K562 (cell line): Measurements from ENCODE around the gene ZNF644. TPM values are rescaled to one million over a fixed set of nuclear protein-coding genes. Genes with fewer than 3 reads are reported as not detected.

ENCODE experiments used
- ATAC-seq: fragments of 200-7000 bp; cut with Tn5 transposase; 3 replicates; pipeline ENCODE4 v1.9.1; 2020; ENCODE audit warnings: moderate library complexity
- BruUV-seq: library from RNA; stranded (reverse); fragments of 400-500 nt; replicated peaks from 2 replicates; lab custom pipeline; 2021; lab: Mats Ljungman, UMichigan
- CTCF ChIA-PET: fragments of 300-600 bp; formaldehyde crosslinking; extraction: SDS; loops from one replicate; lab custom pipeline; 2021; ENCODE audit warnings: low intra/inter-chr PET ratio; lab: Yijun Ruan, JAX
- POLR2A ChIA-PET: fragments of 300-600, 350-650 bp; sonication (Branson Sonifier 250); formaldehyde crosslinking; extraction: SDS; loops from one replicate; lab custom pipeline; 2021; ENCODE audit warnings: antibody characterized with exemption, inconsistent platforms; lab: Yijun Ruan, JAX
- DNase-seq, 4 experiments: peaks; one replicate each; pipeline versions ENCODE4 v3.0.0 to v3.0.0-alpha.2; 2011 to 2018; ENCODE audit warnings: low spot score in 3 of 4, mixed read lengths in 3 of 4; ENCODE audit errors: extremely low read depth in 1 of 4
- FAIRE-seq: peaks from 2 replicates; lab custom pipeline; 2011; peaks lifted over from hg19 to GRCh38; lab: Jason Lieb, UNC
- H2AFZ ChIP-seq: 2 replicates; pipeline ENCODE4 v1.6.0; 2011; ENCODE audit warnings: low read depth, low read length, control low read depth, inconsistent platforms
- H3K27ac ChIP-seq: fragments of 200-600 bp; 3 replicates; pipeline ENCODE4 v1.8.0; 2011; ENCODE audit warnings: low read depth, mild to moderate bottlenecking, control low read depth, inconsistent platforms, low read length, moderate library complexity, mixed read lengths; ENCODE audit errors: extremely low read depth
- H3K27me3 ChIP-seq, 2 experiments: fragments of 300-600 bp in 1 of 2; 2 replicates in 1 of 2; 3 replicates in 1 of 2; pipeline versions ENCODE4 v1.6.0 to v1.8.0; 2011; ENCODE audit warnings: inconsistent platforms in 2 of 2, low read length in 2 of 2, mild to moderate bottlenecking in 1 of 2, mixed read lengths in 1 of 2, moderate library complexity in 1 of 2; ENCODE audit not compliant: control insufficient read depth in 2 of 2, insufficient read depth in 2 of 2
- H3K36me3 ChIP-seq: fragments of 300-600 bp; 3 replicates; pipeline ENCODE4 v1.8.0; 2011; ENCODE audit warnings: mild to moderate bottlenecking, low read length, inconsistent platforms; ENCODE audit not compliant: control insufficient read depth, insufficient read depth
- H3K4me1 ChIP-seq, 2 experiments: fragments of 200-600 bp in 1 of 2; replicated peaks in 1 of 2; 2 replicates in 1 of 2; 3 replicates in 1 of 2; pipeline versions ENCODE4 v1.5.1 to v1.8.0; 2011; ENCODE audit warnings: inconsistent platforms in 2 of 2, low read length in 2 of 2, mild to moderate bottlenecking in 1 of 2, mixed read lengths in 1 of 2, moderate library complexity in 1 of 2; ENCODE audit not compliant: control insufficient read depth in 2 of 2, insufficient read depth in 2 of 2
- H3K4me2 ChIP-seq: 2 replicates; pipeline ENCODE4 v1.6.1; 2011; ENCODE audit warnings: low read length, control low read depth, inconsistent platforms, mixed read lengths; ENCODE audit not compliant: insufficient read depth
- H3K4me3 ChIP-seq: fragments of 200-600 bp; sonication (generic), shearing (Covaris generic); 2 replicates; pipeline ENCODE4 v1.5.1; 2016; ENCODE audit warnings: control low read depth, inconsistent platforms
- H3K79me2 ChIP-seq: fragments of 200-600 bp; 3 replicates; pipeline ENCODE4 v1.8.0; 2011; ENCODE audit warnings: low read length, inconsistent platforms; ENCODE audit not compliant: control insufficient read depth, insufficient read depth
- H3K9ac ChIP-seq, 2 experiments: 2 replicates each; pipeline versions ENCODE4 v1.6.0 to v1.6.1; 2011; ENCODE audit warnings: low read depth in 2 of 2, low read length in 2 of 2, control low read depth in 1 of 2, inconsistent platforms in 1 of 2, mild to moderate bottlenecking in 1 of 2, mixed read lengths in 1 of 2; ENCODE audit not compliant: insufficient read depth in 1 of 2
- H3K9me1 ChIP-seq: one replicate; pipeline ENCODE4 v1.6.0; 2011; ENCODE audit warnings: inconsistent platforms, mild to moderate bottlenecking, low read length, moderate library complexity; ENCODE audit not compliant: control insufficient read depth, insufficient read depth
- H3K9me3 ChIP-seq: replicated peaks from 2 replicates; pipeline ENCODE4 v1.5.1; 2011; ENCODE audit warnings: low read depth, low read length, inconsistent platforms; ENCODE audit not compliant: control insufficient read depth, insufficient read depth
- H4K20me1 ChIP-seq: replicated peaks from 2 replicates; pipeline ENCODE4 v1.6.1; 2011; ENCODE audit warnings: low read length, inconsistent platforms, mixed read lengths; ENCODE audit not compliant: control insufficient read depth, insufficient read depth
- CBX3 ChIP-seq, 2 experiments: IDR thresholded peaks; 1 replicate in 1 of 2; 2 replicates in 1 of 2; pipeline ENCODE4 v1.6.1; 2012; ENCODE audit warnings: inconsistent platforms in 2 of 2, low read length in 2 of 2, borderline replicate concordance in 1 of 2, control low read depth in 1 of 2
- E2F6 ChIP-seq, 2 experiments: IDR thresholded peaks; 2 replicates each; pipeline ENCODE4 v1.6.1; 2011; ENCODE audit warnings: borderline replicate concordance in 1 of 2, control low read depth in 1 of 2, low read depth in 1 of 2, low read length in 1 of 2, mild to moderate bottlenecking in 1 of 2, mixed read lengths in 1 of 2, moderate library complexity in 1 of 2; ENCODE audit not compliant: insufficient read depth in 1 of 2, insufficient read length in 1 of 2, poor library complexity in 1 of 2, severe bottlenecking in 1 of 2; ENCODE audit errors: extremely low read depth in 1 of 2
- MLX ChIP-seq, 2 experiments: fragments of 450-650 bp in 1 of 2; sonication (generic) in 1 of 2; formaldehyde crosslinking; conservative IDR thresholded peaks; 2 replicates each; pipeline versions ENCODE4 v1.4.0 to v1.8.1; 2020 to 2022; ENCODE audit warnings: mild to moderate bottlenecking in 1 of 2, missing genetic modification reagents in 1 of 2
- MXI1 ChIP-seq: IDR thresholded peaks from 2 replicates; pipeline ENCODE4 v1.6.1; 2011; ENCODE audit warnings: low read depth, mild to moderate bottlenecking, improper control_type of control experiment, low read length
- NRF1 ChIP-seq, 2 experiments: fragments of 450-650 bp; IDR thresholded peaks in 1 of 2; conservative IDR thresholded peaks in 1 of 2; 2 replicates each; pipeline ENCODE4 v1.6.1; 2014; ENCODE audit warnings: mild to moderate bottlenecking in 2 of 2
- SIN3A ChIP-seq, 2 experiments: fragments of 150-350 bp in 1 of 2; IDR thresholded peaks; 2 replicates each; pipeline ENCODE4 v1.6.1; 2011 to 2016; ENCODE audit warnings: borderline replicate concordance in 2 of 2, low read depth in 2 of 2, low read length in 2 of 2, mild to moderate bottlenecking in 2 of 2, moderate library complexity in 2 of 2; ENCODE audit not compliant: control insufficient read depth in 1 of 2
- TCFL5 ChIP-seq: fragments of 250-450 bp; sonication (Bioruptor Pico); conservative IDR thresholded peaks from 2 replicates; pipeline ENCODE4 v1.6.1; 2021; ENCODE audit warnings: mild to moderate bottlenecking, moderate library complexity, matching md5 sums
- ZBTB17 ChIP-seq: fragments of 450-650 bp; formaldehyde crosslinking; IDR thresholded peaks from 2 replicates; pipeline ENCODE4 v1.4.0; 2020; ENCODE audit warnings: mild to moderate bottlenecking
- ZNF695 ChIP-seq: fragments of 450-650 bp; formaldehyde crosslinking; IDR thresholded peaks from 2 replicates; pipeline ENCODE4 v1.4.0; 2020; ENCODE audit warnings: mild to moderate bottlenecking, moderate library complexity
- ZNF75A ChIP-seq: fragments of 450-650 bp; formaldehyde crosslinking; IDR thresholded peaks from 2 replicates; pipeline ENCODE4 v1.4.0; 2020; ENCODE audit warnings: mild to moderate bottlenecking
- in situ Hi-C: fragments of 300-500 bp; cut with MboI; formaldehyde crosslinking; loops from 4 replicates; pipeline ENCODE4 v1.15.0; 2018; ENCODE audit warnings: inconsistent platforms, mixed read lengths
- intact Hi-C: fragments of 100-400 bp; cut with micrococcal nuclease; formaldehyde crosslinking; loops from 2 replicates; pipeline ENCODE4 v1.14.2; 2022
- polyA plus RNA-seq, 8 experiments: library from polyadenylated mRNA; depleted of rRNA in 4 of 8; stranded (reverse) in 5 of 8; unstranded in 3 of 8; fragments of >200 nt; fragmentation: Nextera tagmentation in 2 of 8; fragmentation: Illumina TruSeq in 1 of 8; extraction: Ambion mirVana in 2 of 8; extraction: Trizol in 1 of 8; gene quantifications; 2 replicates each; pipeline versions ENCODE4 v1.2.1 to v1.2.3, GENCODE V29; 2011 to 2014; ENCODE audit warnings: inconsistent platforms in 1 of 8, missing spikeins in 1 of 8
- total RNA-seq, 7 experiments: library from RNA; depleted of rRNA in 6 of 7; stranded (reverse); fragments of >200 nt in 6 of 7; fragmentation: Illumina TruSeq in 2 of 7; extraction: Trizol in 2 of 7; gene quantifications; 2 replicates each; pipeline versions ENCODE4 v1.2.1 to v1.2.3, GENCODE V29; 2011 to 2021; ENCODE audit warnings: low replicate concordance in 1 of 7
- TF ChIP-seq, protein P1 (sequence below): fragments of 450-650 bp; IDR thresholded peaks from 2 replicates; pipeline ENCODE4 v1.6.1; 2018; ENCODE audit warnings: mild to moderate bottlenecking, low read depth; ENCODE audit not compliant: partially characterized antibody
- TF ChIP-seq, protein P2 (sequence below): fragments of 250-450 bp; sonication (Bioruptor Pico); IDR thresholded peaks from 2 replicates; pipeline ENCODE4 v1.9.0; 2021; ENCODE audit warnings: mild to moderate bottlenecking

ZNF644 gene
- total and polyA plus RNA-seq, 9 of the 15 experiments (the other 6 are each of a cell fraction or from before 2014, with no cell fraction given), result 25.3 to 71.4 (median 39.6) TPM

- TF ChIP-seq, protein P1, sequence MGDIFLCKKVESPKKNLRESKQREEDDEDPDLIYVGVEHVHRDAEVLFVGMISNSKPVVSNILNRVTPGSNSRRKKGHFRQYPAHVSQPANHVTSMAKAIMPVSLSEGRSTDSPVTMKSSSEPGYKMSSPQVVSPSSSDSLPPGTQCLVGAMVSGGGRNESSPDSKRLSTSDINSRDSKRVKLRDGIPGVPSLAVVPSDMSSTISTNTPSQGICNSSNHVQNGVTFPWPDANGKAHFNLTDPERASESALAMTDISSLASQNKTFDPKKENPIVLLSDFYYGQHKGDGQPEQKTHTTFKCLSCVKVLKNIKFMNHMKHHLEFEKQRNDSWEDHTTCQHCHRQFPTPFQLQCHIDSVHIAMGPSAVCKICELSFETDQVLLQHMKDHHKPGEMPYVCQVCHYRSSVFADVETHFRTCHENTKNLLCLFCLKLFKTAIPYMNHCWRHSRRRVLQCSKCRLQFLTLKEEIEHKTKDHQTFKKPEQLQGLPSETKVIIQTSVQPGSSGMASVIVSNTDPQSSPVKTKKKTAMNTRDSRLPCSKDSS, result no peak
- TF ChIP-seq SIN3A (IDR thresholded peaks at IDR 0.05; ENCODE audit: borderline replicate concordance in 2 of 2, control insufficient read depth in 1 of 2, low read depth in 2 of 2, low read length in 2 of 2), result no peak
- TF ChIP-seq ZBTB17, result no peak
- TF ChIP-seq ZNF695 (CRISPR knock-in tag), result no peak
- TF ChIP-seq CBX3 (IDR thresholded peaks at IDR 0.05; ENCODE audit: borderline replicate concordance in 1 of 2, low read length in 2 of 2), result no peak
- TF ChIP-seq TCFL5 (CRISPR knock-in tag), result no peak
- no peak for TF ChIP-seq MXI1
Observed at GRCh38 chr1:90990779-90991178, 31.1 kb downstream of the ZNF644 start (continued).

- Histone ChIP-seq H3K9me3 (0 out of 2 replicates have a peak, but pooled peaks cover 4% of the 10 kb centered on the region), H3K36me3 (peaks cover 14% of the 10 kb centered on the region; the same call in 1 of the 3 replicates), H4K20me1 (0 out of 2 replicates have a peak, but pooled peaks cover 6% of the 10 kb centered on the region), H3K79me2 (peaks cover 100% of the 10 kb centered on the region), H3K4me3 (no peak overlapping the region), H3K9ac (no peak overlapping the region), H3K27ac (no peak overlapping the region), H3K9me1 (no peaks in the 10 kb centered on the region), H2AFZ (no peak overlapping the region), H3K4me1 (no peaks in the 10 kb centered on the region; a peak in 1 of 5 replicates), H3K4me2 (no peak overlapping the region), H3K27me3 (no peaks in the 10 kb centered on the region)
- intact Hi-C loops (no loop called here), in situ Hi-C loops (no loop called here)
- no peak for DNase-seq
- BruUV-seq, result no TSS peak
- POLR2A ChIA-PET, result no interaction called here
- ATAC-seq, result no peak
- FAIRE-seq, result no peak
- TF ChIP-seq ZNF75A (CRISPR knock-in tag) (no peak), MLX (CRISPR knock-in tag; conservative IDR thresholded peaks at IDR 0.05) (no peak), E2F6 (IDR thresholded peaks at IDR 0.05; ENCODE audit: borderline replicate concordance in 1 of 2, extremely low read depth in 1 of 2, insufficient read depth in 1 of 2, insufficient read length in 1 of 2, low read depth in 1 of 2, low read length in 1 of 2, poor library complexity in 1 of 2, severe bottlenecking in 1 of 2) (no peak), NRF1 (conservative IDR thresholded peaks at IDR 0.05 in 1 of 2, IDR thresholded peaks at IDR 0.05 in 1 of 2) (no peak)
- TF ChIP-seq, protein P2, sequence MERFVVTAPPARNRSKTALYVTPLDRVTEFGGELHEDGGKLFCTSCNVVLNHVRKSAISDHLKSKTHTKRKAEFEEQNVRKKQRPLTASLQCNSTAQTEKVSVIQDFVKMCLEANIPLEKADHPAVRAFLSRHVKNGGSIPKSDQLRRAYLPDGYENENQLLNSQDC (CRISPR knock-in tag), result no peak
- CTCF ChIA-PET, result no interaction called here
Observed at GRCh38 chr1:90989990-90990389, 31.8 kb downstream of the ZNF644 start.
